ENCODE results near the gene MIPOL1.

- TF ChIP-seq CTCF (IDR thresholded peaks at IDR 0.05), result no peak
- no peak for TF ChIP-seq POLR2AphosphoS5 (IDR thresholded peaks at IDR 0.05)
- no peak for TF ChIP-seq POLR2A (IDR thresholded peaks at IDR 0.05)
Measured at GRCh38 chr14:37515771-37516170, 318.0 kb downstream of the MIPOL1 start.

Data from breast epithelium (tissue), 3 donors.